Measurements from ENCODE around the gene RBM44.

The RBM44 gene

GRCh38 chr2:237816531-237816930, 18.0 kb downstream of the RBM44 start:
- Histone ChIP-seq H3K27ac (ENCODE audit: insufficient read depth, low read depth, low read length, poor library complexity, severe bottlenecking) (no peak overlapping the region), H3K27me3 (ENCODE audit: control insufficient read depth, insufficient read depth, low read length, poor library complexity, severe bottlenecking) (peaks cover 4% of the 10 kb centered on the region), H3K4me3 (ENCODE audit: insufficient read depth, low read depth, low read length) (no peak overlapping the region), H3K36me3 (ENCODE audit: control insufficient read depth, insufficient read depth, low read length) (no peaks in the 10 kb centered on the region), H3K4me1 (ENCODE audit: control insufficient read depth, insufficient read depth, low read length) (no peaks in the 10 kb centered on the region), H3K9me3 (ENCODE audit: control insufficient read depth, low read length) (no peaks in the 10 kb centered on the region)
- WGBS, 2 experiments, result 85 to 100% methylated on average over 1 of the region's 1 CpG

GRCh38 chr2:237818066-237818473, 19.5 kb downstream of the RBM44 start:
- Histone ChIP-seq H3K4me1 (ENCODE audit: control insufficient read depth, insufficient read depth, low read length) (no peaks in the 10 kb centered on the region), H3K27me3 (ENCODE audit: control insufficient read depth, insufficient read depth, low read length, poor library complexity, severe bottlenecking) (peaks cover under 1% of the 10 kb centered on the region), H3K27ac (ENCODE audit: insufficient read depth, low read depth, low read length, poor library complexity, severe bottlenecking) (no peak overlapping the region), H3K9me3 (ENCODE audit: control insufficient read depth, low read length) (no peaks in the 10 kb centered on the region), H3K36me3 (ENCODE audit: control insufficient read depth, insufficient read depth, low read length) (no peaks in the 10 kb centered on the region), H3K4me3 (ENCODE audit: insufficient read depth, low read depth, low read length) (no peak overlapping the region)
- 81 to 84% methylated on average over 5 of the region's 5 CpGs for WGBS, 2 experiments

- H3K36me3 ChIP-seq (ENCODE audit: control insufficient read depth, insufficient read depth, low read length), result no peaks in the 10 kb centered on the region
- no peak overlapping the region for H3K4me3 ChIP-seq (ENCODE audit: insufficient read depth, low read depth, low read length)
- H3K27me3 ChIP-seq (ENCODE audit: control insufficient read depth, insufficient read depth, low read length, poor library complexity, severe bottlenecking), result no peaks in the 10 kb centered on the region
- WGBS, 2 experiments, result 83% methylated on average over 1 of the region's 2 CpGs; no CpG with 5 or more reads in 1 of the 2 experiments
- no peaks in the 10 kb centered on the region for H3K9me3 ChIP-seq (ENCODE audit: control insufficient read depth, low read length)
- no peak overlapping the region for H3K27ac ChIP-seq (ENCODE audit: insufficient read depth, low read depth, low read length, poor library complexity, severe bottlenecking)
- H3K4me1 ChIP-seq (ENCODE audit: control insufficient read depth, insufficient read depth, low read length), result no peaks in the 10 kb centered on the region
Observed at GRCh38 chr2:237819231-237819630, 20.7 kb downstream of the RBM44 start.

DNA sequence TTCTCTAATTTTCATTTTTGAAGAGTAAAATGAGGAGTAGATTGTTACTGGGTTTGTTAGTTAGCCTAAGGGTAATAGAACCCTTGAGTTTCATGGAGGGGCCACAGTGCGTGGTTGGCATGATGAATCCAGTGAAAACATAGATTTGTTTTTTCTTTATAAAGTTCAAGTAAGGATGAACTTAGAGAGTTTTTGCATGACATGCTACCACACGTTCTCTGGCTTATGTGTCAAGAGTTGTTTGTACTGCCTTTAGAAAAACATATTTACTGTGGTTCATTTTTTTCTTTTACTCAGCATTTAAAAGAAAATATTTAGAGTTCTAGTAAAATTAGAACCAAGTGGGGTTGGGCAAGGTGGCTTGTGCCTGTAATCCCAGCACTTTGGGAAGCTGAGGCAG, 21.8 kb downstream of the RBM44 start:
- Histone ChIP-seq H3K4me1 (ENCODE audit: control insufficient read depth, insufficient read depth, low read length) (no peaks in the 10 kb centered on the region), H3K4me3 (ENCODE audit: insufficient read depth, low read depth, low read length) (no peak overlapping the region), H3K27ac (ENCODE audit: insufficient read depth, low read depth, low read length, poor library complexity, severe bottlenecking) (no peak overlapping the region), H3K36me3 (ENCODE audit: control insufficient read depth, insufficient read depth, low read length) (no peaks in the 10 kb centered on the region), H3K9me3 (ENCODE audit: control insufficient read depth, low read length) (no peaks in the 10 kb centered on the region), H3K27me3 (ENCODE audit: control insufficient read depth, insufficient read depth, low read length, poor library complexity, severe bottlenecking) (no peaks in the 10 kb centered on the region)
- WGBS, 2 experiments, result 95 to 97% methylated on average over 1 to 2 of the region's 2 CpGs

DNA sequence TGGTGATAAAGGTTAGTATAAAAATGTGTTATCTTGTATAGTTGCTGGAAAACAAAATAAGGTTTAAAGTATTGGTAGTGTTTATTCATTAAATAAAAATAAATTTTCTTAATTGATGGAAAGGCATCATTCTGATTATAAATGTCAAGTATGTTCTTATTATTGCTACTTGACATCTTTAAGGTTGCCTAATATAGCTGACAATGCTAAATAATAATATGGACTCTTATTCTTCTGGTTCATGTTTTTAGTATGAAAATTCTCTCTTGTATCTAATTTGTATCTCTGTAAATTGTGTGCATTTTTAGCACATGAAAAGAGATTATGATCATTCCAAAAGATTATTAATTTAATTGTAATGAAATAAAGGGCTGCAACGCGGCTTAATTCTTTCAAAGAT, 25.0 kb downstream of the RBM44 start:
- Histone ChIP-seq H3K27me3 (ENCODE audit: control insufficient read depth, insufficient read depth, low read length, poor library complexity, severe bottlenecking) (no peaks in the 10 kb centered on the region), H3K4me1 (ENCODE audit: control insufficient read depth, insufficient read depth, low read length) (no peaks in the 10 kb centered on the region), H3K27ac (ENCODE audit: insufficient read depth, low read depth, low read length, poor library complexity, severe bottlenecking) (no peak overlapping the region), H3K36me3 (ENCODE audit: control insufficient read depth, insufficient read depth, low read length) (no peaks in the 10 kb centered on the region), H3K9me3 (ENCODE audit: control insufficient read depth, low read length) (no peaks in the 10 kb centered on the region), H3K4me3 (ENCODE audit: insufficient read depth, low read depth, low read length) (no peak overlapping the region)
- no CpG with 5 or more reads among the region's 2 CpGs for WGBS, 2 experiments

GRCh38 chr2:237824085-237824484, 25.5 kb downstream of the RBM44 start:
- Histone ChIP-seq H3K4me3 (ENCODE audit: insufficient read depth, low read depth, low read length) (no peak overlapping the region), H3K27ac (ENCODE audit: insufficient read depth, low read depth, low read length, poor library complexity, severe bottlenecking) (no peak overlapping the region), H3K27me3 (ENCODE audit: control insufficient read depth, insufficient read depth, low read length, poor library complexity, severe bottlenecking) (no peaks in the 10 kb centered on the region), H3K4me1 (ENCODE audit: control insufficient read depth, insufficient read depth, low read length) (no peaks in the 10 kb centered on the region), H3K36me3 (ENCODE audit: control insufficient read depth, insufficient read depth, low read length) (no peaks in the 10 kb centered on the region), H3K9me3 (ENCODE audit: control insufficient read depth, low read length) (no peaks in the 10 kb centered on the region)
- 84 to 90% methylated on average over 6 of the region's 6 CpGs for WGBS, 2 experiments

DNA sequence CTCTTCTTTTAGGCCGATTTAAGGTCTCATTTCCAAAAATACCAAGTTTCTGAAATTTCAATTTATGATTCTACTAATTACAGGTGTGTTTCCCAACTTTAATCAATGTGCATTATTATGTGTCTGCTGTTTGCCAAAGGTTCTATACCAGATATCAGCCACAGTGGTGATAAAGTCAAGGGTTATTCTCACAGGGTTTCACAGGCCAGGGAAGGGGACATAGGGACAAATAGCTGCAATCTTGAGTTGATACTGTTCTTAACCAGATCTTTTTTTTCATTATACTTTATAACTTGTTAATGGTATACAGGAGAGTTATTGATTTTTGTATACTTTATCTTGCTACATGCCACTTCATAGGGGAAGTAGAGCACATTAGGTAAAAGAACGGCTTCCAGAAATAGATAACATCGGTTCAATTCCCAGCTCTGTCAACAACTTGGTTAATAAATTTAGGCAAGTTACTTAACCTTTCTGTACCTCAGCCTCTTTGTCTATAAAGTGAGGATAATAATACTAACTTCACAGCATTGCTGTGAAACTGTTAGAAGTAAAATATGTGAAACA, 28.9 kb downstream of the RBM44 start:
- no peak overlapping the region for H3K27ac ChIP-seq (ENCODE audit: insufficient read depth, low read depth, low read length, poor library complexity, severe bottlenecking)
- H3K9me3 ChIP-seq (ENCODE audit: control insufficient read depth, low read length), result no peaks in the 10 kb centered on the region
- H3K4me3 ChIP-seq (ENCODE audit: insufficient read depth, low read depth, low read length), result no peak overlapping the region
- H3K36me3 ChIP-seq (ENCODE audit: control insufficient read depth, insufficient read depth, low read length), result no peaks in the 10 kb centered on the region
- 95 to 100% methylated on average over 2 of the region's 3 CpGs for WGBS, 2 experiments
- H3K4me1 ChIP-seq (ENCODE audit: control insufficient read depth, insufficient read depth, low read length), result no peaks in the 10 kb centered on the region
- H3K27me3 ChIP-seq (ENCODE audit: control insufficient read depth, insufficient read depth, low read length, poor library complexity, severe bottlenecking), result no peaks in the 10 kb centered on the region

GRCh38 chr2:237830522-237830921, 31.9 kb downstream of the RBM44 start:
- Histone ChIP-seq H3K36me3 (ENCODE audit: control insufficient read depth, insufficient read depth, low read length) (no peaks in the 10 kb centered on the region), H3K4me1 (ENCODE audit: control insufficient read depth, insufficient read depth, low read length) (no peaks in the 10 kb centered on the region), H3K27me3 (ENCODE audit: control insufficient read depth, insufficient read depth, low read length, poor library complexity, severe bottlenecking) (no peaks in the 10 kb centered on the region), H3K27ac (ENCODE audit: insufficient read depth, low read depth, low read length, poor library complexity, severe bottlenecking) (no peak overlapping the region), H3K4me3 (ENCODE audit: insufficient read depth, low read depth, low read length) (no peak overlapping the region), H3K9me3 (ENCODE audit: control insufficient read depth, low read length) (no peaks in the 10 kb centered on the region)
- 100% methylated on average over 1 to 2 of the region's 2 CpGs for WGBS, 2 experiments

DNA sequence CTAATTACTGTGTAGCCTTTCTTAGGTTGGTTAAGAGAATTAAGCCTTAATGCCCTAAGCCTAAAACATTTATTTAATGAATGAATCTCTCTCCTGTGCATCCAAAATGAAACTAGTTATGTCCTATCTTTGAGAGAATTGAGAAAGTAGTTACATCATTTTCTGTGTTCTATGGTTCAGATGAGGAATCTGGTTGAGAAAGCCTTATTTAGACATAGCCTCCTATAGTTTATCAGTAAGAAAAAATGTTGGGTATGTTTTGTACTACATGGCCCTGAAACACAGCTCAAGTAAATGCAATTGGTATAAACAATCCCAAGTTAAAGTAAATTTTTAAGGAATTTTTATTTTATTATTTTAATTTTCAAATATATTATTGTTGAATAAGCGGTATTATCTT, 35.0 kb downstream of the RBM44 start:
- no peak overlapping the region for H3K4me3 ChIP-seq (ENCODE audit: insufficient read depth, low read depth, low read length)

DNA sequence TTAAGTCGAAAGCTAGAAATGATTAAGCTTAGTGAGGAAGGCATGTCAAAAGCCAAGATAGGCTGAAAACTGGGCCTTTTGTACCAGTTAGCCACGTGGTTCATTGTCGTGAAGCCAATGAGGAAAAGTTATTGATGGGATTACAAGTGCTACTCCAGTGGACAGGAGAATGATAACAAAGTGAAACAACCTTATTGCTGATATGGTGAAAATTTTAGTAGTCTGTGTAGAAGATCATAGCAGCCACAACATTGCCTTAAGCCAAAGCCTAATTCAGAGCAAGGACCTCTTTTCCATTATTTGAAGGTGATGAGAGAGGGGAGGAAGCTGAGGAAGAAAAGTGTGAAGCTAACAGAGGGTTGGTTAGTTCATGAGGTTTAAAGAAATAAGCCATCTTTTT, 36.8 kb downstream of the RBM44 start:
- no peaks in the 10 kb centered on the region for H3K9me3 ChIP-seq (ENCODE audit: control insufficient read depth, low read length)
- H3K36me3 ChIP-seq (ENCODE audit: control insufficient read depth, insufficient read depth, low read length), result no peaks in the 10 kb centered on the region
- 90 to 93% methylated on average over 3 of the region's 3 CpGs for WGBS, 2 experiments
- H3K27me3 ChIP-seq (ENCODE audit: control insufficient read depth, insufficient read depth, low read length, poor library complexity, severe bottlenecking), result no peaks in the 10 kb centered on the region
- H3K4me1 ChIP-seq (ENCODE audit: control insufficient read depth, insufficient read depth, low read length), result no peaks in the 10 kb centered on the region
- H3K4me3 ChIP-seq (ENCODE audit: insufficient read depth, low read depth, low read length), result no peak overlapping the region
- no peak overlapping the region for H3K27ac ChIP-seq (ENCODE audit: insufficient read depth, low read depth, low read length, poor library complexity, severe bottlenecking)

More for the DNA sequence above, 35.0 kb downstream of the RBM44 start:
- H3K4me1 ChIP-seq (ENCODE audit: control insufficient read depth, insufficient read depth, low read length), result no peaks in the 10 kb centered on the region
- no peaks in the 10 kb centered on the region for H3K36me3 ChIP-seq (ENCODE audit: control insufficient read depth, insufficient read depth, low read length)
- no peaks in the 10 kb centered on the region for H3K9me3 ChIP-seq (ENCODE audit: control insufficient read depth, low read length)
- 100% methylated on average over 1 of the region's 1 CpG; no CpG with 5 or more reads in 1 of the 2 experiments for WGBS, 2 experiments
- H3K27ac ChIP-seq (ENCODE audit: insufficient read depth, low read depth, low read length, poor library complexity, severe bottlenecking), result no peak overlapping the region
- no peaks in the 10 kb centered on the region for H3K27me3 ChIP-seq (ENCODE audit: control insufficient read depth, insufficient read depth, low read length, poor library complexity, severe bottlenecking)

DNA sequence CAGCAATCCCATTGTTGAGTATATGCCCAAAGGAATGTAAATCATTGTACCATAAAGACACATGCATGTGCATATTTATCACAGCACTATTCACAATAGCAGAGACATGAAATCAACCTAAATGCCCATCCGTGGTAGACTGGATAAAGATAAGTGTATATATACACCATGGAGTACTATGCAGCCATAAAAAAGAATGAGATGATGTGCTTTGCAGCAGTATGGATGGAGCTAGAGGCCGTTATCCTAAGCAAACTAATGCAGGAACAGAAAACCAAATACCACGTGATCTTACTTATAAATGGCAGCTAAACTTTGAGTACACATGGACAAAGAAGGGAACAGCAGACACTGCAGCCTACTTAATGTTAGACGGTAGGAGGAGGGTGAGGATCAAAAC, 42.5 kb downstream of the RBM44 start:
- Histone ChIP-seq H3K4me1 (ENCODE audit: control insufficient read depth, insufficient read depth, low read length) (no peaks in the 10 kb centered on the region), H3K4me3 (ENCODE audit: insufficient read depth, low read depth, low read length) (no peak overlapping the region), H3K27me3 (ENCODE audit: control insufficient read depth, insufficient read depth, low read length, poor library complexity, severe bottlenecking) (no peaks in the 10 kb centered on the region), H3K36me3 (ENCODE audit: control insufficient read depth, insufficient read depth, low read length) (no peaks in the 10 kb centered on the region), H3K9me3 (ENCODE audit: control insufficient read depth, low read length) (no peaks in the 10 kb centered on the region), H3K27ac (ENCODE audit: insufficient read depth, low read depth, low read length, poor library complexity, severe bottlenecking) (no peak overlapping the region)
- 80 to 92% methylated on average over 3 of the region's 4 CpGs for WGBS, 2 experiments
